Liver (tissue), 9 donors: ENCODE results near the gene INTS4. TPM values are rescaled to one million over a fixed set of nuclear protein-coding genes. Genes with fewer than 3 reads are reported as not detected.

Experiments used
- DNase-seq: peaks from one replicate; pipeline ENCODE4 v3.0.0-alpha.2; 2017; ENCODE audit warnings: low spot score
- H3K27ac ChIP-seq, 2 donors: one replicate each; pipeline ENCODE4 v1.7.0; 2013; ENCODE audit warnings: inconsistent platforms in 2 of 2, low read length in 2 of 2, control low read depth in 1 of 2, low read depth in 1 of 2, mild to moderate bottlenecking in 1 of 2
- H3K27me3 ChIP-seq, 4 donors: one replicate each; pipeline versions ENCODE4 v1.6.1 to v1.7.0; 2013; ENCODE audit warnings: low read length in 3 of 4, inconsistent platforms in 1 of 4, mild to moderate bottlenecking in 1 of 4, moderate library complexity in 1 of 4; ENCODE audit not compliant: control insufficient read depth in 4 of 4, insufficient read depth in 4 of 4
- H3K36me3 ChIP-seq, 4 donors: one replicate each; pipeline versions ENCODE4 v1.6.1 to v1.7.0; 2013; ENCODE audit warnings: low read length in 3 of 4, mild to moderate bottlenecking in 3 of 4, low read depth in 1 of 4, moderate library complexity in 1 of 4; ENCODE audit not compliant: control insufficient read depth in 4 of 4, insufficient read depth in 3 of 4
- H3K4me1 ChIP-seq, 4 donors: one replicate each; pipeline versions ENCODE4 v1.6.1 to v1.7.0; 2013; ENCODE audit warnings: low read length in 3 of 4, mild to moderate bottlenecking in 3 of 4, moderate library complexity in 1 of 4; ENCODE audit not compliant: control insufficient read depth in 4 of 4, insufficient read depth in 4 of 4
- H3K4me3 ChIP-seq, 3 donors: one replicate each; pipeline versions ENCODE4 v1.6.1 to v1.7.0; 2013; ENCODE audit warnings: low read length in 3 of 3, control low read depth in 1 of 3, low read depth in 1 of 3, mild to moderate bottlenecking in 1 of 3
- H3K9ac ChIP-seq, 2 donors: one replicate each; pipeline ENCODE4 v1.7.0; 2013; ENCODE audit warnings: low read length in 2 of 2, mild to moderate bottlenecking in 2 of 2, moderate library complexity in 2 of 2, control low read depth in 1 of 2, low read depth in 1 of 2
- H3K9me3 ChIP-seq, 4 donors: one replicate each; pipeline versions ENCODE4 v1.6.1 to v1.7.0; 2013; ENCODE audit warnings: low read length in 3 of 4; ENCODE audit not compliant: control insufficient read depth in 4 of 4
- ATF3 ChIP-seq: IDR thresholded peaks from 2 replicates; pipeline ENCODE4 v1.6.1; 2016; ENCODE audit warnings: antibody characterized with exemption
- CTCF ChIP-seq: fragments of 150-350 bp; IDR thresholded peaks from 2 replicates; pipeline ENCODE4 v1.5.1; 2017; ENCODE audit warnings: improper control_type of control experiment, low read depth, low read length; ENCODE audit not compliant: missing input control
- EGR1 ChIP-seq, 2 donors: IDR thresholded peaks; 2 replicates each; pipeline ENCODE4 v1.6.1; 2016 to 2018; ENCODE audit warnings: antibody characterized with exemption in 2 of 2, low read depth in 2 of 2
- FOXA1 ChIP-seq: IDR thresholded peaks from 2 replicates; pipeline ENCODE4 v1.6.1; 2016; ENCODE audit warnings: antibody characterized with exemption
- FOXA2 ChIP-seq: IDR thresholded peaks from 2 replicates; pipeline ENCODE4 v1.6.1; 2016; ENCODE audit warnings: antibody characterized with exemption
- HNF4A ChIP-seq, 2 donors: conservative IDR thresholded peaks; 2 replicates each; pipeline ENCODE4 v1.6.1; 2016; ENCODE audit warnings: antibody characterized with exemption in 2 of 2, mild to moderate bottlenecking in 2 of 2
- HNF4G ChIP-seq: IDR thresholded peaks from 2 replicates; pipeline ENCODE4 v1.6.1; 2016; ENCODE audit warnings: antibody characterized with exemption
- JUND ChIP-seq, 2 donors: IDR thresholded peaks; 2 replicates each; pipeline ENCODE4 v1.6.1; 2016; ENCODE audit warnings: antibody characterized with exemption in 2 of 2
- MAX ChIP-seq: IDR thresholded peaks from 2 replicates; pipeline ENCODE4 v1.6.1; 2016; ENCODE audit warnings: antibody characterized with exemption
- NR2F2 ChIP-seq: IDR thresholded peaks from 2 replicates; pipeline ENCODE4 v1.6.1; 2016; ENCODE audit warnings: antibody characterized with exemption
- RAD21 ChIP-seq, 2 donors: IDR thresholded peaks; 2 replicates each; pipeline ENCODE4 v1.6.1; 2016; ENCODE audit warnings: antibody characterized with exemption in 2 of 2, mild to moderate bottlenecking in 2 of 2
- REST ChIP-seq: IDR thresholded peaks from 2 replicates; pipeline ENCODE4 v1.6.1; 2016; ENCODE audit warnings: antibody characterized with exemption, mild to moderate bottlenecking
- RXRA ChIP-seq, 2 donors: IDR thresholded peaks; 2 replicates each; pipeline ENCODE4 v1.6.1; 2017 to 2018; ENCODE audit warnings: antibody characterized with exemption in 2 of 2, mild to moderate bottlenecking in 1 of 2
- SP1 ChIP-seq: IDR thresholded peaks from 2 replicates; pipeline ENCODE4 v1.6.1; 2018; ENCODE audit warnings: antibody characterized with exemption, mild to moderate bottlenecking
- TAF1 ChIP-seq: conservative IDR thresholded peaks from 2 replicates; pipeline ENCODE4 v1.6.1; 2016; ENCODE audit warnings: antibody characterized with exemption, mild to moderate bottlenecking
- YY1 ChIP-seq: IDR thresholded peaks from 2 replicates; pipeline ENCODE4 v1.6.1; 2016; ENCODE audit warnings: antibody characterized with exemption, mild to moderate bottlenecking
- ZBTB33 ChIP-seq: IDR thresholded peaks from 2 replicates; pipeline ENCODE4 v1.6.1; 2016; ENCODE audit warnings: antibody characterized with exemption
- WGBS: extraction: QIAGEN DNeasy Blood & Tissue Kit; methylation state at CpG from one replicate; pipeline ENCODE4 v1.1.7; 2013; 5-methylcytosine and 5-hydroxymethylcytosine counted together
- polyA plus RNA-seq, 2 donors: library from polyadenylated mRNA; stranded (reverse) in 1 of 2; unstranded in 1 of 2; fragments of 200-250 nt in 1 of 2; fragments of >200 nt in 1 of 2; fragmentation: Nextera tagmentation in 1 of 2; extraction: Ambion mirVana in 1 of 2; gene quantifications; one replicate each; pipeline versions ENCODE4 v1.2.1 to v1.2.3, GENCODE V29; 2013 to 2015
- total RNA-seq, 2 donors: library from RNA; depleted of rRNA; stranded (reverse); fragments of >200 nt; gene quantifications; one replicate each; pipeline ENCODE4 v1.2.3, GENCODE V29; 2014
- donor health status: healthy.
- donor health status: healthy.
- donor health status: healthy.
- donor health status: healthy.
- donor health status: healthy.

The INTS4 gene
- total and polyA plus RNA-seq, 4 donors, result 7.9 to 19.1 (median 15.0) TPM

- Histone ChIP-seq H3K27ac (no peak overlapping the region), H3K4me1 (no peaks in the 10 kb centered on the region), H3K4me3 (no peak overlapping the region), H3K27me3 (no peaks in the 10 kb centered on the region), H3K36me3 (peaks cover under 1 to 4% (median 2%) of the 10 kb centered on the region in 4 donors), H3K9me3 (no peaks in the 10 kb centered on the region), H3K9ac (no peak overlapping the region)
- WGBS, result 80% methylated on average over 6 of the region's 6 CpGs
- TF ChIP-seq JUND (IDR thresholded peaks at IDR 0.05) (no peak), FOXA1 (no peak), NR2F2 (no peak), ZBTB33 (no peak), FOXA2 (no peak), CTCF (no peak), TAF1 (no peak), SP1 (no peak), HNF4G (no peak), REST (no peak), YY1 (no peak), MAX (no peak), RXRA (IDR thresholded peaks at IDR 0.05) (no peak), RAD21 (IDR thresholded peaks at IDR 0.05) (no peak), HNF4A (conservative IDR thresholded peaks at IDR 0.05) (no peak)
- no peak for DNase-seq
These were observed 16.3 kb upstream of the INTS4 start for GRCh38 chr11:78010755-78011154.

- WGBS, result 95% methylated on average over 1 of the region's 1 CpG
- H3K36me3 ChIP-seq, result peaks cover 0 to under 1% (median 0%) of the 10 kb centered on the region in 4 donors
- H3K4me1 ChIP-seq, result no peaks in the 10 kb centered on the region
- H3K27me3 ChIP-seq, result no peaks in the 10 kb centered on the region
- H3K9ac ChIP-seq, result no peak overlapping the region
- DNase-seq, result no peak
- H3K4me3 ChIP-seq, result no peak overlapping the region
- no peaks in the 10 kb centered on the region for H3K9me3 ChIP-seq
- no peak overlapping the region for H3K27ac ChIP-seq
- no peak for TF ChIP-seq HNF4G
- TF ChIP-seq ATF3, result no peak
- TF ChIP-seq YY1, result no peak
- TF ChIP-seq RXRA (IDR thresholded peaks at IDR 0.05), result no peak
- no peak for TF ChIP-seq JUND (IDR thresholded peaks at IDR 0.05)
- TF ChIP-seq EGR1 (IDR thresholded peaks at IDR 0.05; ENCODE audit: low read depth in 2 of 2), result no peak
- no peak for TF ChIP-seq MAX
- no peak for TF ChIP-seq SP1
- no peak for TF ChIP-seq ZBTB33
- TF ChIP-seq CTCF, result no peak
- no peak for TF ChIP-seq TAF1
- no peak for TF ChIP-seq NR2F2
- no peak for TF ChIP-seq FOXA1
- TF ChIP-seq FOXA2, result no peak
These were observed 15.8 kb upstream of the INTS4 start for GRCh38 chr11:78010304-78010703.
